CD4-positive, alpha-beta T cell treated with Interleukin-6 at 100 ng/mL for 8 hours (primary cell): ENCODE measurements around the gene SMTN.
"Not testable (repeated sequence)": the region's sequence is repeated elsewhere in the genome, so short reads cannot be mapped to it uniquely, and the experiment has no call there.

Experiments used
- DNase-seq: peaks from one replicate; pipeline ENCODE4 v3.0.0-alpha.2; 2020; ENCODE audit warnings: mixed read lengths, low spot score

The SMTN gene

DNA sequence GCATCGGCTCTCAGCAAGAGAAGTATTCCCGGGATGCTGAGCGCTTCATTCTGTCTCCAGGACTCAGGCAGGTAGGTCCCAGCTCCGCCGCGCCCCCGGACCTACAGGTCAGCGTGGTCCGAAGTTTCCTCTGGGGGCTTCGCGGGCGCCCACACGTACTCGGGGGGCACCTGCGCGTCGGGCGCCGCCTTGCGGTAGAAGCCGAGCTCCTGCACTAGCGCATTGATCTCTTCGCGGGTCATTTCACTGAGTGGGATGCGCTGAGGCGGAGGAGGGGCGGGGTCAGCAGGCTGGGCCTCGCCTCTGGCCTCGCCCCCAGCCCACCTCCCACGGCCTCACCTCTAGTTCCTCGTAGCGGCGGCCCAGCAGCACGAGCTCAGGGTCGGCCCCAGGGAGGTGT lies 23.8 kb downstream of the SMTN start:
- no peak for DNase-seq

DNA sequence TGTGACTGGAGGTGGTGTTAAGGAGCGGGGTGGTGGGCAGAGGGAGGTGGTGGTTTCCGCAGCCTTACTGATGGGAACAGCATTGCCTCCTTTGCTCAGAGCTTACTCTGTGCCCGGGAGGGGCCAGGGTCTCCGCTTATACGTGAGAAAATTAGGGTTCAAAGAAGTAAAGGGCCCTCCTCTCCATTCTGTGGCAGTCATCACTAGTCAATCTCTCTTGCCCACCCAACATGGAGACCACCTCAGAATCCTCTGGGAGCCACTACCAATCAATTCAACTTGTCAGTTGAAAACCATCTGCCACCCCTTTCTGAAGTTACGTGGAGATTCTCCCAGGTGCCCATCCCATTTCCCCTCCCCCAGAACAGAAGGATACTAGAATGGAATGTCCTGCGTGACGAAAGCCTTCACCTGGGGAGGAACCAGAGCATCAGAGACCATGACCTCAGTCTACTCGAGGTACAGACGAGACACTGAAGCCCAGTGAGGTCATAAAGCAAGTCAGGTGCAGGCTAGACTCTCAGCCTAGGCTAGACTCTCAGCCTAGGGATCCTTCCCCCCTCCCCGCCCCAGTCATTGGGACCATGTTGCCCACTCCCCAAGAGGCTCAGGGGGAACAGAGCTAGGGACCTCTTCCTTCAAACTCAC lies 24.3 kb downstream of the SMTN start:
- no peak for DNase-seq

DNA sequence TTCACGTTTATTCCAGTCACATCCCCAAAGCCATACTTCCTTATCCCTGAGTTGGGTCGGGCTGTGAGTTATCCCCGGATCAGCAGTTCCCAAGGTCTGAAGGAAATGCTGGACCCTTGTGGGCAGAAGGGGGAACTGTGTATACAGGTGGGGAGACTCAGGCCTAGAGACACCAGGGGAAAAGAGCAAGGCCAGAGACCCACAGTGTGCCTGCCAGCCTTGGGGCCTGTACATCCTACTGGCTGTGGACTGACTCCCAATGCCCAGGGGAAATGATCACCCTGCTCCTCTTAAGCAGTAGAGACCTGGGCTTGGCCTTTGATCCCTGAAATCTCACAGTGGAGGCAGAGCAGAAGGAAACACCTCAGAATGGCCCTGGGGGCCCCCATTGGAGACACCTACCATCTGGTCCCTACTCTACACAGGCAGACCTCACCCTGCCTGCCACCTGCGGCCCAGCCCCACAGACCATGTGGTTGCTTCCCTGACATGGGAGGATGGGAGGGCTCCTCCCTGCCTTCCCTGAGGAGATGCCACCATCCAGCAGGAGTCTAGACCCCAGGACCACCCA lies 25.0 kb downstream of the SMTN start:
- no peak for DNase-seq

DNA sequence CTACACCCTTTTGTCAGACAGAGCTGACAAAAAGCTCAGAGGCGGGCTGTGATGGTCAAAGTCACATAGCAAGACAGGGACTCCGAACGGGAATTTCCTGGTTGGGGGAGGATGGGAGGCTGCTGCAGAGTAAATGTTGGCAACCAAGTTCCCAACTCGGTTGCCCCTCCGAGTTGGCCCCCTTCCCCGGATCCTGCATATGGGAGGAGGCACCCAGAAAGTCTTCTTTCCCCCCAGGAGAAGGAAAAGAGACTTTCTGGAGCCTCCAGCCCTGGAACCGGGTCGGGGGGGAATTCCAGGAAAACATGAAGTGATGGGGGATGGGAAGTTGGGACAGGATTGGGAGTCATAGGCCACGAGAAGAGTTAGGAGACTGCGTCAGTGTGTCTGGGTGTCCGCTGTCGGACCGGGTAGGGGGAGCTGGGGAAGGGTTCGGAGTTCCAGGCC lies 25.6 kb downstream of the SMTN start:
- no peak for DNase-seq

DNA sequence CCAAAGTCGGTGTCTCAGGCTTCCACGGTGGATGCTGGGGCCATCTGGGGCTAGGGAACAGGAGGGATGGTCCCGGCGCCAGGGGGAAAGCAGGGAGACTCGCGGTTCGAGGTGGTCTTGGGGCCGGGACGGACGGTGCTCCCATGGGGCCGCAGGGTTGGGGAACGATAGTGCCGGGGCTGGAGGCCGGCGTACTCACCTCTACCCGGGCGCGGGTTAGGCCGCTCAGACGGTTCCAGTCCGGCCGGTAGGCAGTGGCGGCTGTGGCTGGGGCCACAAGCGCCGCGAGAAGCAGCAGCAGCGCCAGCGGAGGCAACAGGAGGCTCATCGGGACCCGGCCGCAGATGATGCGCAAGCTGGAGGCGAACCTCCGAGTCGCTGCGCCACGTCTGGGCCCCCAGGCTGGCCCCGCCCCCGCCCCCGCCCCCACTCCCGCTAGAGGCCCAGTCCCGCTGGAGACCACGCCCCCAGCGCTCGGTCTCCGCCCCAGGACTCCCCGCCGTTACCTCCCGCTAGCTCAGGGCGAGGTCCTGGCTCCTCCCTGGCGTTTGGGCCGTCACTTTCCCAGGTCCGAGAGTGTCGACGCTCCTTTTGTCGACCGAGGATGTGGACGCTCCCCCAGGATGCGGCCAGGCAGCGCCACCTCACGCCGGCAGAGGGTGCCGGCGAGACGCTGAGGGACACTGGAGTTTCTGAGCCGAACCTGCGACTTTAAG lies 26.2 kb downstream of the SMTN start, which contains the start of gene SELENOM:
TSS of gene SELENOM (minus strand) at position 391 of the 716 bp plus-strand sequence. CDS start at position 328, 63 bp downstream.
- DNase-seq = peak; percentile 92

DNA sequence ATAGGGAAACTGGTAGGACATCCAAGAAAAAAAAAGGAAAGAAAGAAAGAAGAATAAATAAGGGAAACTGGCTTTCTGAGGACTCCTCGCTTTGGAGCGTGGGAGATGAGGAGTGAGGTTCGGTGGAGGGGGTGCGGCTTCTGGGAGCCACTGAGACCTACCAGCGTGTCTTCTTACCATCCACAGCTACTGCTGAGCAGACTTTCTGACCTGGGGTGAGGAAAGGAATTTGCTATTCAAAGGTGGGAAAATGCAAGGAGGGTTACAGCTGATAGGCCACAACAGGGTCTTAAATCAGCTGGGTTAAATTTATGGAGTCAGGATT lies 26.7 kb downstream of the SMTN start:
- DNase-seq = no peak

DNA sequence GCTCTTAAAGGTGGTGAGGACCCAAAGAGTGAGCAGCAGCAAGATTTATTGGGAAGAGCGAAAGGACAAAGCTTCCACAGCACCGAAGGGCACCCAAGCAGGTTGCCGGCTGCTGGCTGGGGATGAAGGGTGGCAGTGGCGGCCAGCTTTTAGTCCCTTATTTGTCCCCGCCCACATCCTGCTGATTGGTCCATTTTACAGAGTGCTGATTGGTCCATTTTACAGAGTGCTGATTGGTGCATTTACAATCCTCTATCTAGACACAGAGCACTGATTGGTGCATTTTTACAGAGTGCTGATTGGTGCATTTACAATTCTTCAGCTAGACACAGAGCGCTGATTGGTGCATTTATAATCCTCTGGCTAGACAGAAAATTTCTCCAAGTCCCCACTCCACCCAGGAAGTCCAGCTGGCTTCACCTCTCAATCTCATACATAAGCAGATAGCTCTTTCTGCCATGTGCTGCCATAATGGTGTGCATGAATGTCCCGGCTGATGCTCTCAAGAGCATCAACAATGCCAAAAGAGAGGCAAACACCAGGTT lies 31.5 kb downstream of the SMTN start:
- DNase-seq = not testable (repeated sequence)

DNA sequence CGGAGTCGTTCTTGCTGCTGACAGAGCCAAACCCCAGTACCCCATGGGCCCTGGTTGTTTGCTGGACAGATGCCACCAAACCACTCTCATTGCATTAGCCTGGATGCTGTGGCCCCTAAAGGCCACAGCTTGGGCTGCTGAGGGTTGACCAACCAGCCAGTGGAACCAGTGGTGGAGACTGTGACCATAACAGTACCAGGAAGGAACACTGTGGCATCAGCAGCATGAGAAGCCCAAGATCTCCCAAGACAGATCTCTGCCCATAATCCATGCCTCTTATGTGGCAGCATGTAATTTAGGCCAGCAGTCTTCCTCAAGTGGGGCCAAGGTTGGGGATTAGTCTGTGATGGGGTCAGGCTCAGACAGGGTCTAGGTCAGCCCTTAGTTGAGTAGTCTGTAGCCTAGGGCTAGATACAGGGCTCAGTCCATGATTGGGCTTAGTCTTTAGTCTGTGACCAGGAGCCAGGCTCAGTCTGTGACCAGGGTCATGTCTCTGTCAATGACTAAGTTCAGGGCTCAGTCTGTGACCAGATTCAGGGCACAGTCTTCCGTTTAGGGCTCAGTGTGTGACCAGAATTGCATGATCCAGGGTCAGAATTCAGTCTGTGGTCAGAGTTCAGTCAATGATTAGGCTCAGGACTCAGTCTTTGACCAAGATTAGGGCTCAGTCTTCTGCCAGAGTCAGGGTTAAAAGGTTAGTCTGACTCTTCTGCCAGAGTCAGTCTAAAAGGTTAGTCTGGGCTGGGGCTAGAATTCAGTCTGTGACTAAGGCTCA lies 37.1 kb downstream of the SMTN start:
- no peak for DNase-seq

DNA sequence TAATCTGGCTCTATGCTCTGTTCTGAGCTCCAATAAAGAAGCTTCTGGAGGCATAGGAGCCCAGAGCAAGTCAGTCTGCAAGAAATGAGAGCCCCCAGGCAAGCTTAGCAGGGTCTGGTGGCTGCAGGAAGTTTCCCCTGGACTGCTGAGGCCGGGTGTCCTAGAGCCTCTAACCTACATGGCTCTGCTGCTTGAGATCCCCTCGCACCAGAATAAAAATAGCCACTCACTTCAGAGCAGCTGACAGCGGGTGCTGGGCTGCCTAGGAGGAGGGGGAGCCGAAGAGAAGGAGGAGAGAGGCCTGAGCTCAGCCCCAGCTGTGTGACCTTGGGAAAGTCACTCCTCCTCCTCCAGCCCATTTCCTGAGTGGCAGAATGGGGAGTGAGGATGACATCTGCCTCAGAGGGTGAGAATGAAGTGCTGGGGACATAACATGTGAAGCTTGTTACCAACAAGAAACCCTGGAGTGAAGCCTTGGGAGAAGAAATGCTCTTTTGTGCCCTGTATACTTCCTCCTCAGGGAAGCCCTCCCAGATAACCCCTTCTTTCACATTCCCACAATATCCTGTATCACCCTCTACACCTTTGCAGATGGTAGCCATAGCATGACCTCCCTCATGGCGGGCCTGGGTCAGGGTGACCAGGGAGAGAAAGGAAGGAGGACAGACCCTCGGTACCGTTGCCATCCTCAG lies 38.1 kb downstream of the SMTN start:
- DNase-seq = no peak

DNA sequence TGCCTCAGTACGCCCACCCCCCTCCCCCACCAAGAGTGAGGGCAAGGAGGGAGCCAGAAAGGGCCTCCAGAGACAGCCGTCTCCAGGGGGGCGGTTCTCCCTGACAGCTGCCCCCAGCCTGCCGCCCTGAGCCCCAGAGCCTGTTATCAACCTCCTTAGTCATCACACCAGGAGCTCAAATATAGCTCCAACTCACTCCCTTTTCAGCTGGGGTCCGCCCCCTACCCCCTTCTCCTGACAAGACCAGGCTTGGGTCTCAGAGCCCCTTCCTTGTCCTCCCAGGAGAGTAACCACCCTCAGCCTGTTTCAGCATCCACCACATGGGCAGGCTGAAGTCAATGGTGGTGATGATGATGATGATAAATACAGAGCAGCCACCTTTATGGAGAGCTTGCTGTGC lies 39.1 kb downstream of the SMTN start:
- no peak for DNase-seq

DNA sequence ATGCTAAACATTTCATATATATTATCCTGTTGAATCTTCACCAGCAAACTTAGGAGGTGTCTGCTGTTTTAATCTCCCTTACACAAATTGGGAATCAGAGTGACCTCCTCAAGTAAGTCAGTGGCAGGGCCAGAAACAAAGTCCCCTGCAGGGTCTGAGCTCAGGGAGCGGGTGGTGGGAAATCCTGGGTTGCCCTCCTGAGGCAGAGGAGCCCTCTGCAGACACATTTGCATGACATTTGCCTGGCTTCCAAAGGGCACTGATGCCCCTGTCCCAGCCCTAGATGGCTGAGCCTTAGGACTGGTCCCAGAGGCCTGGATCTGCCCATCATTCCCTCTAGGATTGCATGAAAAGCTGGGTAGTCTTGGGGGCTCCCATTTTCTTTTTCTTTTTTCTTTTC lies 39.5 kb downstream of the SMTN start:
- DNase-seq = no peak

DNA sequence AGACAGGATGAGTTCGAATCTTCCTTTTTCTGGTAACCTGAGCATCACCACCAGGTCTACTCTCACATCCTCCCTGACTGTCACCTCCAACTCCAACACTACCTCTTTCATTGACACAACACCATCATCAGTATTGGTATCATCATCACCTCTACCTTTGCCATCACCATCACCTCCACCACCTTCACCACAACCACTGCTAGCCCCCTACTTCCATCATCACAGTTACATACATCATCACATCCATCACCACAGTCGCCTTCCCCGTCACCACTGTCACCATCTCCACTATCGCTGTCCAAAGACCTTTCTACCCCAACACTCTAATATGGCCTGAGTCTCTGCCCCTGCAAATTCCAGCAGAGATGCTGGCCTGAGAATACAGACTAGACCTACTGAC lies 40.3 kb downstream of the SMTN start:
- no peak for DNase-seq

DNA sequence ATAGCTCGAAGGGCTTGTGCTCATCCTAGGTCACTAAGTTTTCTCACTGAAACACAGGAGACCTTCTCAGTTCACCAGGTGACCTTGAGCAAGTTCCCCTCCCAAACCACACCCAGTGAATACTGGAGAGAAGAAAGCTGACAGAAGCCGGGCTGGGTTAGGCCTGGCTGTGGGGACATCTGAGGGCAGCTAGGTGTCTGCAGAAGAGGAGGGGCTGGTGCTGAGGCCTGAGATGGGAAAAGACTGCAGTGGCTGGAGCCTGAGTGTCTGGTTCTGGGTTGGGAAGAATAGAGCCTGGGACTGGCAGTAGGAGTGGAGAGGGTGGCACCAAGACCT lies 41.0 kb downstream of the SMTN start:
- no peak for DNase-seq

DNA sequence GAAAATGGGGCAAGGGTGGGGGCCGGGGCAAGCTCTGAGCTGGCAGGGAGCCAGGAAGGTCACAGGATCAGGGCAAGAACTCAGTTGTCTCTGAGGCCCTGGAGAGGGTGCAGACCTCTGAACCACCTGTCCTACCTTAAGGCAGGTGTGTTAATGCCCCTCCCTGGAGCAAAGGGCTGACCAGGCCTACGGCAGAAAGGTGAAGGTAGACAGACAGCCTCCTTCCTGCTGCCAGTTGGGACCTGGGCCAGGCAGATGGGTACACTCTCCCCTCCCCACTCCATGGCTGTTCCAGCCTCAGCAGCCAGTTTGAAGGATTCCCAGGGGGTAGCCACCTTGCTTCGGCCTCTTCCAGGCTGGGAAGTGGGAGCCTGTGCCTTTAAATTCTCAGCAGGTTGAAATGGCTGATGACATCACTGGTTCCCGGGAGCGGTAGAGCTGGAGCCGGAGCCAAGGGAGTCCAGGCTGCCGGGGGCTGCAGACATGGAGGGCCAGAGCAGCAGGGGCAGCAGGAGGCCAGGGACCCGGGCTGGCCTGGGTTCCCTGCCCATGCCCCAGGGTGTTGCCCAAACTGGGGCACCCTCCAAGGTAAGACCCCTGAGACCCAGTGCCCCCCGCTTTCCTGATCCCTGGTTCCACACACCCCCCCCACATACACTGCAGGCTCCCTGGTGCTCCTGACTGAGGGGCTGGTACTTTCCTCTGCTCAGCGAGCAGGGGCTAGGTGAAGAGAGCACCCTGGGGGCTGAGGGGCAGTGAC lies 41.6 kb downstream of the SMTN start, which contains the start of gene INPP5J:
TSS of gene INPP5J (plus strand) at position 435 of the 760 bp plus-strand sequence. CDS start at position 484, 49 bp downstream.
- DNase-seq = no peak

DNA sequence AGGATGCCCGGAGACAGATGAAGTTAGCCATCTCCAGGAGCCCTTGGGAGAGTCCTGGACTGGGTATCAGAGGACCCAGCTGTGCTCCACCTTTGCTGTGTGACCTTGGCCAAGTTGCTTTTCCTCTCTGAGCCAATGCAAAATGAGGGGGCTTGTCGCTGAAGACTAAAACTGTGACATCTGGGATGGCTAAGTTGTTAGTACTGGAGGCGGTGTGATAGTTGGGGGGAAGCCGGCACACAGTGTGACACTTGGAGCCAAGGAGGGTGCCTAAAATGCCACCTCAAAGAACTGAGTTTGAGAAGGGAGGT lies 42.1 kb downstream of the SMTN start:
- no peak for DNase-seq

DNA sequence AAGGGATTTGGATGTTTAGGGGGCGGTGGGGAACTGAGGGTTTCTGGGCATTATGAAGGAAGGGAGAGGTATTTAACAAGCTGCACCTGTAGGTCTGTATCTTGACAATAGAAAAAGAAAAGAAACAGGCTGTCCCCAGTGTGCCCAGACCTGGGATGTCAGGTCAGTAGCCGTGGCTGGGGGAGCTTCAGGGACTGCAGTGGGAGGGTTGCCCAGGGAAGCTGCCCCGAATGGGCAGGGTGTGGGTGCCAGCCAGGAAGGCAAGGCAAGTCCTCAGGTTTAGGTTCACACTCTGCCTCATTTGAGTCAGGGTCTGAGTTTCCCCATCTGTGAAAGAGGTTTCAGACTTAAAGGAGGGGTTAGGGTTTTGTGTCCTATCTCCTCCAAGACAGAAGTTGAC lies 43.2 kb downstream of the SMTN start:
- DNase-seq = no peak

DNA sequence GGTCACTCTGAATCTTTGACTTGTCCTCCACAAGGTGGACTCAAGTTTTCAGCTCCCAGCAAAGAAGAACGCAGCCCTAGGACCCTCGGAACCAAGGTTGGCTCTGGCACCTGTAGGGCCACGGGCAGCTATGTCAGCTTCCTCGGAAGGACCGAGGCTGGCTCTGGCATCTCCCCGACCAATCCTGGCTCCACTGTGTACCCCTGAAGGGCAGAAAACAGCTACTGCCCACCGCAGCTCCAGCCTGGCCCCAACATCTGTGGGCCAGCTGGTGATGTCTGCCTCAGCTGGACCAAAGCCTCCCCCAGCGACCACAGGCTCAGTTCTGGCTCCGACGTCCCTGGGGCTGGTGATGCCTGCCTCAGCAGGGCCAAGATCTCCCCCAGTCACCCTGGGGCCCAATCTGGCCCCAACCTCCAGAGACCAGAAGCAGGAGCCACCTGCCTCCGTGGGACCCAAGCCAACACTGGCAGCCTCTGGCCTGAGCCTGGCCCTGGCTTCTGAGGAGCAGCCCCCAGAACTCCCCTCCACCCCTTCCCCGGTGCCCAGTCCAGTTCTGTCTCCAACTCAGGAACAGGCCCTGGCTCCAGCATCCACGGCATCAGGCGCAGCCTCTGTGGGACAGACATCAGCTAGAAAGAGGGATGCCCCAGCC lies 43.8 kb downstream of the SMTN start:
- DNase-seq = no peak

DNA sequence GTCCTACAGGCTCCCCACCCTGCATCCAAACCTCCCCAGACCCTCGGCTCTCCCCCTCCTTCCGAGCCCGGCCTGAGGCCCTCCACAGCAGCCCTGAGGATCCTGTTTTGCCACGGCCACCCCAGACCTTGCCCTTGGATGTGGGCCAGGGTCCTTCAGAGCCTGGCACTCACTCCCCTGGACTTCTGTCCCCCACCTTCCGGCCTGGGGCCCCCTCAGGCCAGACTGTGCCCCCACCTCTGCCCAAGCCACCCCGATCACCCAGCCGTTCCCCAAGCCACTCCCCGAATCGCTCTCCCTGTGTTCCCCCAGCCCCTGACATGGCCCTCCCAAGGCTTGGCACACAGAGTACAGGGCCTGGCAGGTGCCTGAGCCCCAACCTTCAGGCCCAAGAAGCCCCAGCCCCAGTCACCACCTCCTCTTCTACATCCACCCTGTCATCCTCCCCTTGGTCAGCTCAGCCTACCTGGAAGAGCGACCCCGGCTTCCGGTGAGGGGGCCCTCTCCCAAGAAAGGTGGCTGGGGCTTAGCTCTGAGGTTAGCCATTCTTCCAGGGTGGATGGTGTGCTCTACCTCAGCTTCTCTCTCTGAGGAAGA lies 44.5 kb downstream of the SMTN start:
- DNase-seq = no peak

DNA sequence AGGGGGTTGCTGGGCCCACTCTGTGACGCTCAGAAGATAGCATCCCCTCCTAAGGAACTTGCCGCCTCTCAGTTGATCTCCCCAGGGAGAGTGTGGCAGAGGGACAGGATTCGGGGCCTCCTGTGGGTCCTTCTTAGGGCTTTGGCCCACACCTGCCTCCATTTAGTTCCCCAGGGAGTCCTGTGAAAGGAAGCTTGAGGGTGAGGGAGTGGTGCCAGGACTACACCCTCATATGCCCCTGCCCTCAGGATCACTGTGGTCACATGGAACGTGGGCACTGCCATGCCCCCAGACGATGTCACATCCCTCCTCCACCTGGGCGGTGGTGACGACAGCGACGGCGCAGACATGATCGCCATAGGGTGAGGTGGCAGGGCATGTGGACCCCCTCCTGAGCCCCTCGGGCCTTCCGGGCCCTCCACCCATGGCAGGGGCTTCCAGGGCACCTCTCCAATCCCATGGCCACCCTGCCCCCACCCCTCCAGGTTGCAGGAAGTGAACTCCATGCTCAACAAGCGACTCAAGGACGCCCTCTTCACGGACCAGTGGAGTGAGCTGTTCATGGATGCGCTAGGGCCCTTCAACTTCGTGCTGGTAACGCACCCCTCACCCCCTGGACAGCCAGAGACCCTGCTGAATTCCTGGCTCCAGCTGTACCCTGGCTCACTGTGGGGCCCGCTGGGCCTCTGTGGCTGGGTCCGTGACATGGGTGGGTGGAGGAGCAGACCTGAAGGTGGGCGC lies 45.2 kb downstream of the SMTN start:
- DNase-seq = no peak

DNA sequence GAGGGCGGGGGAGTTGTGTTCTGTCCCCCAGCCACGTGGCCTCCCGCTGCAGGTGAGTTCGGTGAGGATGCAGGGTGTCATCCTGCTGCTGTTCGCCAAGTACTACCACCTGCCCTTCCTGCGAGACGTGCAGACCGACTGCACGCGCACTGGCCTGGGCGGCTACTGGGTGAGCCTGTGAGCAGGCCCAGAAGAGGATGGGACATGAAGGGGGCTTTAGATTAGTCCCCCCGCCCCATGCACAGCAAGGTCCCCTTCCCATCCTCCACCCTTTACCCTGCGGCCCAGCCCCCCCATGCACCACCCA lies 45.7 kb downstream of the SMTN start:
- no peak for DNase-seq
